Measurements from ENCODE around the gene RPL39L. TPM values are rescaled to one million over a fixed set of nuclear protein-coding genes. Genes with fewer than 3 reads are reported as not detected.

Gene RPL39L
- total and polyA plus RNA-seq, 2 of the 13 experiments (the other 11 are each of a cell fraction or from before 2014, with no cell fraction given), result not detected

DNA sequence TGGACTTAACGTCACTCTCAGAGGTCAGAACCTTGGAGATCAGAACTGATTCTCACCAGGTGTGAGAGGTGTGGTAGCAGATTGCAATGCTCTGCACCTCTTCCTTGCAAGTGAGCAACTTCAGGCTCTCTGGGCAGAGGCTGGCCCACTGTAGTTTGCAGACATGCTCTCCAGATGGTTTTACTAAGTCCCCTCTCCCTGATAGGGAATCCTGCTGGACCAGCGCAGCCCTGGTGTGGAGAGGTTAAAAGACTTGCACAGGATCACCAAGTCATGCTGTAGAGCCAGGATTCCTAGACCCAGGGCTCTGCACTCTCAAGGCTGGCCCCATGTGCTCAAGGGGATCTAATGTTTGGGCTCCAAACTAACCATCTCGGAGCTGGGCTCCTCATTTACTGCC is 62.2 kb downstream of the RPL39L start:
- TF ChIP-seq AGO2 (optimal IDR thresholded peaks at IDR 0.05; ENCODE audit: low read depth, low read length) (no peak), ISX (CRISPR knock-in tag; conservative IDR thresholded peaks at IDR 0.05) (no peak), PAF1 (CRISPR knock-in tag; IDR thresholded peaks at IDR 0.05) (peak; percentile 63; the same call in 1 of the 2 replicates), RBM22 (optimal IDR thresholded peaks at IDR 0.05; ENCODE audit: low read length) (peak; percentile 51), POLR2A (IDR thresholded peaks at IDR 0.05; ENCODE audit: insufficient read depth in 1 of 2, low read depth in 2 of 2, low read length in 2 of 2) (peak in 1 of 2 experiments; percentile 13; a peak in 1 of 4 replicates), PHB2 (IDR thresholded peaks at IDR 0.05; ENCODE audit: partially characterized antibody) (no peak), ZNF180 (CRISPR knock-in tag; IDR thresholded peaks at IDR 0.05; ENCODE audit: borderline replicate concordance, low read depth) (no peak), ZNF382 (CRISPR knock-in tag; IDR thresholded peaks at IDR 0.05; ENCODE audit: borderline replicate concordance) (no peak), SRSF1 (optimal IDR thresholded peaks at IDR 0.05; ENCODE audit: low read depth, low read length) (no peak)
- TF ChIP-seq, protein P1, sequence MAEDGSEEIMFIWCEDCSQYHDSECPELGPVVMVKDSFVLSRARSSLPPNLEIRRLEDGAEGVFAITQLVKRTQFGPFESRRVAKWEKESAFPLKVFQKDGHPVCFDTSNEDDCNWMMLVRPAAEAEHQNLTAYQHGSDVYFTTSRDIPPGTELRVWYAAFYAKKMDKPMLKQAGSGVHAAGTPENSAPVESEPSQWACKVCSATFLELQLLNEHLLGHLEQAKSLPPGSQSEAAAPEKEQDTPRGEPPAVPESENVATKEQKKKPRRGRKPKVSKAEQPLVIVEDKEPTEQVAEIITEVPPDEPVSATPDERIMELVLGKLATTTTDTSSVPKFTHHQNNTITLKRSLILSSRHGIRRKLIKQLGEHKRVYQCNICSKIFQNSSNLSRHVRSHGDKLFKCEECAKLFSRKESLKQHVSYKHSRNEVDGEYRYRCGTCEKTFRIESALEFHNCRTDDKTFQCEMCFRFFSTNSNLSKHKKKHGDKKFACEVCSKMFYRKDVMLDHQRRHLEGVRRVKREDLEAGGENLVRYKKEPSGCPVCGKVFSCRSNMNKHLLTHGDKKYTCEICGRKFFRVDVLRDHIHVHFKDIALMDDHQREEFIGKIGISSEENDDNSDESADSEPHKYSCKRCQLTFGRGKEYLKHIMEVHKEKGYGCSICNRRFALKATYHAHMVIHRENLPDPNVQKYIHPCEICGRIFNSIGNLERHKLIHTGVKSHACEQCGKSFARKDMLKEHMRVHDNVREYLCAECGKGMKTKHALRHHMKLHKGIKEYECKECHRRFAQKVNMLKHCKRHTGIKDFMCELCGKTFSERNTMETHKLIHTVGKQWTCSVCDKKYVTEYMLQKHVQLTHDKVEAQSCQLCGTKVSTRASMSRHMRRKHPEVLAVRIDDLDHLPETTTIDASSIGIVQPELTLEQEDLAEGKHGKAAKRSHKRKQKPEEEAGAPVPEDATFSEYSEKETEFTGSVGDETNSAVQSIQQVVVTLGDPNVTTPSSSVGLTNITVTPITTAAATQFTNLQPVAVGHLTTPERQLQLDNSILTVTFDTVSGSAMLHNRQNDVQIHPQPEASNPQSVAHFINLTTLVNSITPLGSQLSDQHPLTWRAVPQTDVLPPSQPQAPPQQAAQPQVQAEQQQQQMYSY (CRISPR knock-in tag; IDR thresholded peaks at IDR 0.05), result no peak
- TF ChIP-seq, protein P2, sequence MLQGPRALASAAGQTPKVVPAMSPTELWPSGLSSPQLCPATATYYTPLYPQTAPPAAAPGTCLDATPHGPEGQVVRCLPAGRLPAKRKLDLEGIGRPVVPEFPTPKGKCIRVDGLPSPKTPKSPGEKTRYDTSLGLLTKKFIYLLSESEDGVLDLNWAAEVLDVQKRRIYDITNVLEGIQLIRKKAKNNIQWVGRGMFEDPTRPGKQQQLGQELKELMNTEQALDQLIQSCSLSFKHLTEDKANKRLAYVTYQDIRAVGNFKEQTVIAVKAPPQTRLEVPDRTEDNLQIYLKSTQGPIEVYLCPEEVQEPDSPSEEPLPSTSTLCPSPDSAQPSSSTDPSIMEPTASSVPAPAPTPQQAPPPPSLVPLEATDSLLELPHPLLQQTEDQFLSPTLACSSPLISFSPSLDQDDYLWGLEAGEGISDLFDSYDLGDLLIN (CRISPR knock-in tag; IDR thresholded peaks at IDR 0.05; ENCODE audit: borderline replicate concordance), result no peak
- TF ChIP-seq, protein P3, sequence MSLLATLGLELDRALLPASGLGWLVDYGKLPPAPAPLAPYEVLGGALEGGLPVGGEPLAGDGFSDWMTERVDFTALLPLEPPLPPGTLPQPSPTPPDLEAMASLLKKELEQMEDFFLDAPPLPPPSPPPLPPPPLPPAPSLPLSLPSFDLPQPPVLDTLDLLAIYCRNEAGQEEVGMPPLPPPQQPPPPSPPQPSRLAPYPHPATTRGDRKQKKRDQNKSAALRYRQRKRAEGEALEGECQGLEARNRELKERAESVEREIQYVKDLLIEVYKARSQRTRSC (CRISPR knock-in tag; IDR thresholded peaks at IDR 0.05; ENCODE audit: low read depth), result no peak
- in situ Hi-C loops (cut with HindIII; ENCODE audit: extremely low pct_ligation_motif_present, low pct_unique_long_range_greater_than_20kb) (no loop called here), intact Hi-C loops (cut with micrococcal nuclease; ENCODE audit: unreplicated experiment) (no loop called here)
- no peak for DNase-seq (ENCODE audit: low spot score)
- Histone ChIP-seq H3K27ac (ENCODE audit: extremely low read length, insufficient read depth, low read length) (no peak overlapping the region), H3K4me2 (ENCODE audit: low read depth, low read length) (no peak overlapping the region), H2AFZ (ENCODE audit: low read length) (no peak overlapping the region), H3K27me3 (ENCODE audit: control insufficient read depth in 1 of 2, insufficient read depth in 2 of 2, low read length in 2 of 2) (no peaks in the 10 kb centered on the region), H3K79me2 (ENCODE audit: insufficient read depth, low read length) (no peaks in the 10 kb centered on the region), H3K36me3 (replicated peaks in 1 of 2; ENCODE audit: control insufficient read depth in 1 of 2, insufficient read depth in 2 of 2, low read length in 2 of 2) (peaks cover 38 to 58% of the 10 kb centered on the region in 2 experiments), H3K4me1 (ENCODE audit: insufficient read depth, low read length) (peaks cover 32% of the 10 kb centered on the region), H4K20me1 (ENCODE audit: insufficient read depth, low read length) (peaks cover 2% of the 10 kb centered on the region), H3K9me3 (ENCODE audit: low read length) (no peaks in the 10 kb centered on the region), H3K4me3 (replicated peaks in 1 of 3; ENCODE audit: insufficient read depth in 1 of 3, low read depth in 2 of 3, low read length in 3 of 3) (no peak overlapping the region), H3K9ac (ENCODE audit: insufficient read depth, low read depth, low read length) (no peak overlapping the region)
- ChIA-PET POLR2A (no interaction called here), CTCF (ENCODE audit: low intra/inter-chr PET ratio, low total read pairs) (no interaction called here)
- WGBS (ENCODE audit: low lambda C conversion rate), result 100% methylated on average over 2 of the region's 3 CpGs
- ATAC-seq, result no peak
- no TSS peak for BruUV-seq (replicated peaks)
- FAIRE-seq, result no peak

Data from HepG2 (cell line).